ENCODE measurements around the gene TEX10. TPM values are rescaled to one million over a fixed set of nuclear protein-coding genes. Genes with fewer than 3 reads are reported as not detected.

TEX10 gene
- polyA plus RNA-seq, 1 of the 3 experiments (the other 2 are of a cell fraction), result 12.7 TPM

GRCh38 chr9:100366121-100366520 is 13.4 kb upstream of the TEX10 start:
- H3K27ac ChIP-seq (ENCODE audit: low read depth in 2 of 2, low read length in 1 of 2), result no peak overlapping the region
- H3K79me2 ChIP-seq (ENCODE audit: insufficient read depth), result no peaks in the 10 kb centered on the region
- POLR2A ChIA-PET, result no interaction called here
- TF ChIP-seq SMC3 (IDR thresholded peaks at IDR 0.05; ENCODE audit: low read depth, low read length) (no peak), TAF1 (IDR thresholded peaks at IDR 0.05; ENCODE audit: borderline replicate concordance, low read depth, low read length) (no peak), MAX (IDR thresholded peaks at IDR 0.05; ENCODE audit: low read depth) (no peak), PBX3 (IDR thresholded peaks at IDR 0.05) (no peak), RXRA (IDR thresholded peaks at IDR 0.05; ENCODE audit: borderline replicate concordance, low read depth) (no peak), GABPA (IDR thresholded peaks at IDR 0.05; ENCODE audit: low read depth) (no peak), YY1 (IDR thresholded peaks at IDR 0.05; ENCODE audit: low read depth) (no peak), EP300 (IDR thresholded peaks at IDR 0.05; ENCODE audit: borderline replicate concordance in 1 of 2, low read depth in 1 of 2, low read length in 1 of 2) (no peak), USF1 (IDR thresholded peaks at IDR 0.05; ENCODE audit: borderline replicate concordance, low read depth) (no peak), JUND (IDR thresholded peaks at IDR 0.05) (no peak), FOXM1 (IDR thresholded peaks at IDR 0.05; ENCODE audit: low read depth) (no peak)
- H4K20me1 ChIP-seq (ENCODE audit: insufficient read depth), result no peaks in the 10 kb centered on the region
- H3K9me2 ChIP-seq, result no peaks in the 10 kb centered on the region
- H3K4me3 ChIP-seq (ENCODE audit: low read depth in 2 of 2, low read length in 1 of 2), result no peak overlapping the region
- no peaks in the 10 kb centered on the region for H3K4me1 ChIP-seq (ENCODE audit: control insufficient read depth in 1 of 2, insufficient read depth in 2 of 2, low read depth in 1 of 2, low read length in 1 of 2)
- no peaks in the 10 kb centered on the region for H3F3A ChIP-seq (replicated peaks; ENCODE audit: insufficient read depth)
- H3K27me3 ChIP-seq (ENCODE audit: insufficient read depth), result no peaks in the 10 kb centered on the region
- H3K36me3 ChIP-seq (replicated peaks in 1 of 2; ENCODE audit: control insufficient read depth in 1 of 2, insufficient read depth in 2 of 2, low read length in 1 of 2), result no peaks in the 10 kb centered on the region
- no peak for DNase-seq
- no peaks in the 10 kb centered on the region for H3K9me3 ChIP-seq
- H2AFZ ChIP-seq (ENCODE audit: low read depth), result no peak overlapping the region
- WGBS (ENCODE audit: low lambda C conversion rate), result 86% methylated on average over 5 of the region's 5 CpGs
- no peak overlapping the region for H3K4me2 ChIP-seq
- CTCF ChIA-PET, result no interaction called here
- H3K9ac ChIP-seq, result no peak overlapping the region

GRCh38 chr9:100364013-100364412 is 11.3 kb upstream of the TEX10 start:
- ChIA-PET CTCF (no interaction called here), POLR2A (no interaction called here)
- DNase-seq, result no peak
- Histone ChIP-seq H3K9me2 (no peaks in the 10 kb centered on the region), H3K9ac (no peak overlapping the region), H3K9me3 (no peaks in the 10 kb centered on the region), H3K4me1 (ENCODE audit: control insufficient read depth in 1 of 2, insufficient read depth in 2 of 2, low read depth in 1 of 2, low read length in 1 of 2) (no peaks in the 10 kb centered on the region), H3K4me3 (ENCODE audit: low read depth in 2 of 2, low read length in 1 of 2) (no peak overlapping the region), H3K79me2 (ENCODE audit: insufficient read depth) (no peaks in the 10 kb centered on the region), H3K27me3 (ENCODE audit: insufficient read depth) (no peaks in the 10 kb centered on the region), H3K27ac (ENCODE audit: low read depth in 2 of 2, low read length in 1 of 2) (no peak overlapping the region), H4K20me1 (ENCODE audit: insufficient read depth) (no peaks in the 10 kb centered on the region), H2AFZ (ENCODE audit: low read depth) (no peak overlapping the region), H3K4me2 (no peak overlapping the region), H3K36me3 (replicated peaks in 1 of 2; ENCODE audit: control insufficient read depth in 1 of 2, insufficient read depth in 2 of 2, low read length in 1 of 2) (no peaks in the 10 kb centered on the region), H3F3A (replicated peaks; ENCODE audit: insufficient read depth) (no peaks in the 10 kb centered on the region)
- 86% methylated on average over 8 of the region's 8 CpGs for WGBS (ENCODE audit: low lambda C conversion rate)
- TF ChIP-seq NRF1 (IDR thresholded peaks at IDR 0.05; ENCODE audit: low read depth, low read length), result no peak
- TF ChIP-seq ELF1 (IDR thresholded peaks at IDR 0.05), result no peak
- TF ChIP-seq EP300 (IDR thresholded peaks at IDR 0.05; ENCODE audit: borderline replicate concordance in 1 of 2, low read depth in 1 of 2, low read length in 1 of 2), result no peak
- TF ChIP-seq RXRA (IDR thresholded peaks at IDR 0.05; ENCODE audit: borderline replicate concordance, low read depth), result no peak
- TF ChIP-seq NFIC (IDR thresholded peaks at IDR 0.05; ENCODE audit: borderline replicate concordance), result no peak
- TF ChIP-seq FOSL2 (IDR thresholded peaks at IDR 0.05; ENCODE audit: borderline replicate concordance, low read depth), result no peak
- TF ChIP-seq USF2 (IDR thresholded peaks at IDR 0.05; ENCODE audit: borderline replicate concordance, low read depth, low read length), result no peak
- TF ChIP-seq ZBTB33 (IDR thresholded peaks at IDR 0.05; ENCODE audit: borderline replicate concordance, low read depth), result no peak
- TF ChIP-seq YY1 (IDR thresholded peaks at IDR 0.05; ENCODE audit: low read depth), result no peak
- no peak for TF ChIP-seq JUND (IDR thresholded peaks at IDR 0.05)
- no peak for TF ChIP-seq EZH2phosphoT487 (IDR thresholded peaks at IDR 0.05; ENCODE audit: borderline replicate concordance, low read depth)
- no peak for TF ChIP-seq TEAD4 (IDR thresholded peaks at IDR 0.05; ENCODE audit: borderline replicate concordance, insufficient read depth)
- TF ChIP-seq MAX (IDR thresholded peaks at IDR 0.05; ENCODE audit: low read depth), result no peak
- no peak for TF ChIP-seq RFX5 (IDR thresholded peaks at IDR 0.05; ENCODE audit: low read length)
- no peak for TF ChIP-seq CTCF (IDR thresholded peaks at IDR 0.05)
- no peak for TF ChIP-seq SMC3 (IDR thresholded peaks at IDR 0.05; ENCODE audit: low read depth, low read length)
- no peak for TF ChIP-seq CHD2 (IDR thresholded peaks at IDR 0.05; ENCODE audit: low read length, partially characterized antibody)
